Cardiac atrium fibroblast (primary cell): Measurements from ENCODE around the gene HSPA4. TPM values are rescaled to one million over a fixed set of nuclear protein-coding genes. Genes with fewer than 3 reads are reported as not detected.

Experiments used
- total RNA-seq: library from RNA; depleted of rRNA; stranded (reverse); fragments of >200 nt; gene quantifications from 2 replicates; pipeline ENCODE4 v1.2.3, GENCODE V29; 2015

The HSPA4 gene
- 69.3 and 80.7 TPM in 2 replicates for total RNA-seq

DNA sequence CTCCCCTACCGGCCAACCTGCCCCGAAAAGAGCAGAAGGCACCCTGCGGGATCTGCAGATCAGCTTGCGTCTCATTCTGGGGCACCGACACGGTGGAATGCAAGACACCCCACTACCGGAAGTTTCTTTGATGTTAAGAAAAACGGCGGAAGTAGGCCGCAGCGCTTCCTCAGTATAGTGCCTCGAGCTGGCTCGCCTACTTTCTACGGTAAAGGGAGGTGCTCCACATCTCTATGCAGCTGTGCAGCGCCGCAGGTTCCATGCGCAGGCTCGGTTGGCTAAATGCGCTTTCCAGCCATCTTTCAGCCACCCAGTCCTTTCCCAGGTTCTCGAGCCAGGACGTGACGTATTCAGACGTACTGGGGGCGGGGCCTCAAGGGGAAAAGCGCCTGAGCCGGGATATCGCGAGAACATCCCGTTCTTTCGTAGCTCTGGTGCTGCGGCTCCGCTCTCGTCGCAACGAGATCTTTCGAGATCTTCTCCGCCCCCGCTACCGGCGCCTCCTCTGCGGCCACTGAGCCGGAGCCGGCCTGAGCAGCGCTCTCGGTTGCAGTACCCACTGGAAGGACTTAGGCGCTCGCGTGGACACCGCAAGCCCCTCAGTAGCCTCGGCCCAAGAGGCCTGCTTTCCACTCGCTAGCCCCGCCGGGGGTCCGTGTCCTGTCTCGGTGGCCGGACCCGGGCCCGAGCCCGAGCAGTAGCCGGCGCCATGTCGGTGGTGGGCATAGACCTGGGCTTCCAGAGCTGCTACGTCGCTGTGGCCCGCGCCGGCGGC, at the start of gene HSPA4:
TSS of gene HSPA4 (plus strand) at position 472 of the 775 bp plus-strand sequence. CDS start at position 710, 238 bp downstream.

GRCh38 chr5:133025804-133026663, 25.8 kb upstream of the HSPA4 start, which contains the start of gene ZCCHC10:
TSS of gene ZCCHC10 (minus strand) at chr5:133026549. CDS start at chr5:133026537, 12 bp downstream.

Other genes starting within 250 kb of the HSPA4 start
- 0.16 TPM in 1 of 2 replicates, not detected in the other for gene SOWAHA, start 238.7 kb upstream of the HSPA4 start, total RNA-seq
- gene SHROOM1, start 221.4 kb upstream of the HSPA4 start, total RNA-seq = 5.2 and 19.1 TPM in 2 replicates
- gene GDF9, start 185.5 kb upstream of the HSPA4 start, total RNA-seq = not detected in 2 replicates
- gene UQCRQ, start 185.4 kb upstream of the HSPA4 start, total RNA-seq = 149 and 159 TPM in 2 replicates
- 0.16 TPM in 1 of 2 replicates, not detected in the other for gene LEAP2, start 178.3 kb upstream of the HSPA4 start, total RNA-seq
- 28.3 and 47.8 TPM in 2 replicates for gene AFF4, start 88.4 kb upstream of the HSPA4 start, total RNA-seq
- gene ZCCHC10, start 25.5 kb upstream of the HSPA4 start, total RNA-seq = 4.2 and 12.5 TPM in 2 replicates